BE2C (cell line): ENCODE measurements around the gene GSG1L.
"Not testable (repeated sequence)": the region's sequence is repeated elsewhere in the genome, so short reads cannot be mapped to it uniquely, and the experiment has no call there.

ENCODE experiments used
- DNase-seq: peaks from one replicate; pipeline ENCODE4 v3.0.0-alpha.2; 2020
- H3K27me3 ChIP-seq: fragments of 250-450 bp; sonication (Bioruptor Pico); 2 replicates; pipeline ENCODE4 v1.5.1; 2020; ENCODE audit warnings: mild to moderate bottlenecking
- H3K36me3 ChIP-seq: fragments of 250-450 bp; sonication (Bioruptor Pico); 2 replicates; pipeline ENCODE4 v1.5.1; 2020; ENCODE audit warnings: mild to moderate bottlenecking
- H3K4me1 ChIP-seq: fragments of 250-450 bp; sonication (Bioruptor Pico); 2 replicates; pipeline ENCODE4 v1.5.1; 2020
- H3K4me3 ChIP-seq: 2 replicates; pipeline ENCODE4 v1.5.1; 2011; ENCODE audit warnings: low read depth, low read length
- H3K9me3 ChIP-seq: fragments of 250-450 bp; sonication (Bioruptor Pico); 2 replicates; pipeline ENCODE4 v1.5.1; 2020
- TF ChIP-seq, protein P1 (sequence below): IDR thresholded peaks from 2 replicates; pipeline ENCODE4 v1.5.1; 2012; ENCODE audit warnings: mild to moderate bottlenecking, low read depth, low read length

Gene GSG1L

DNA sequence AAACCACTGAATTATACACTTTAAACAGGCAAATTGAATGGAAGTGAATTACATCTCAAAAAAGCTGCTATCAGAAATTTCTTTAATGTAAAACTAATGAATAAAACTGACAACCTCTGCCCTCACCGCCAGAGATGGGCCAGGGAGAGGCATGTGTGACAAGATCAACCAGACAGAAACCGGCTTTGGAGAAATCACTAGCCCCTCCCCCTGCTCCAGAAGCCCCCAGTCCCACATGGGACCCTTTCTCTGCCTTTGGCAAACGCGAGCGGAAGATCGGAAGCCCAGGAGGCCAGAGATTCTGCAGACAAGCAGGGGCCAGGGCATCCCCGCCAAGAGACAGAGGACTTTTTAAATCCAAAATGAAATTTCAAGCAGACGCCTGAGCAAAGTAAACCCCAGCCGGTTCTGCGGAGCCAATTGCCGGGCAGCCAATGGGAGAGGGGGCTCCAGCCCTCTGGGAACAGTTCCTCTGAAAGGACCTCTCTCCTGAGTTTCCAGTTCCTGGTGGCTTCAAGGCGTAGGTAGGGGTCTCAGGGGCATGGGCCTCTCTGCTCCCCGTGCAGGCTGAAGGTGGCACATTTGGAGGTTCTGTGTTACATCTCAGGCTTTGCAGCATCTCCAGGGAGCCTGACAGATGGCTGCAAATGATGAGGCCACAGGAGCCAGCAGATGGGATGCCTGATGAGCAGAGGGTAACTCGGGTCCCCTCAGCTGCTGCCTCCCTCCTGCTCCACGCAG, 118.1 kb downstream of the GSG1L start:
- TF ChIP-seq, protein P1, sequence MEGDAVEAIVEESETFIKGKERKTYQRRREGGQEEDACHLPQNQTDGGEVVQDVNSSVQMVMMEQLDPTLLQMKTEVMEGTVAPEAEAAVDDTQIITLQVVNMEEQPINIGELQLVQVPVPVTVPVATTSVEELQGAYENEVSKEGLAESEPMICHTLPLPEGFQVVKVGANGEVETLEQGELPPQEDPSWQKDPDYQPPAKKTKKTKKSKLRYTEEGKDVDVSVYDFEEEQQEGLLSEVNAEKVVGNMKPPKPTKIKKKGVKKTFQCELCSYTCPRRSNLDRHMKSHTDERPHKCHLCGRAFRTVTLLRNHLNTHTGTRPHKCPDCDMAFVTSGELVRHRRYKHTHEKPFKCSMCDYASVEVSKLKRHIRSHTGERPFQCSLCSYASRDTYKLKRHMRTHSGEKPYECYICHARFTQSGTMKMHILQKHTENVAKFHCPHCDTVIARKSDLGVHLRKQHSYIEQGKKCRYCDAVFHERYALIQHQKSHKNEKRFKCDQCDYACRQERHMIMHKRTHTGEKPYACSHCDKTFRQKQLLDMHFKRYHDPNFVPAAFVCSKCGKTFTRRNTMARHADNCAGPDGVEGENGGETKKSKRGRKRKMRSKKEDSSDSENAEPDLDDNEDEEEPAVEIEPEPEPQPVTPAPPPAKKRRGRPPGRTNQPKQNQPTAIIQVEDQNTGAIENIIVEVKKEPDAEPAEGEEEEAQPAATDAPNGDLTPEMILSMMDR = no peak
- DNase-seq = no peak
- no peaks in the 10 kb centered on the region for H3K4me1 ChIP-seq
- H3K9me3 ChIP-seq = no peaks in the 10 kb centered on the region; the same call in 1 of the 2 replicates
- H3K27me3 ChIP-seq = no peaks in the 10 kb centered on the region
- H3K4me3 ChIP-seq = peak overlapping the region; percentile 8; the same call in 1 of the 2 replicates
- no peaks in the 10 kb centered on the region for H3K36me3 ChIP-seq

GRCh38 chr16:27943766-27944165, 119.7 kb downstream of the GSG1L start:
- TF ChIP-seq, protein P1 = no peak
- no peak for DNase-seq
- Histone ChIP-seq H3K4me3 (no peak overlapping the region), H3K36me3 (no peaks in the 10 kb centered on the region), H3K9me3 (no peaks in the 10 kb centered on the region; the same call in 1 of the 2 replicates), H3K4me1 (no peaks in the 10 kb centered on the region), H3K27me3 (no peaks in the 10 kb centered on the region)

DNA sequence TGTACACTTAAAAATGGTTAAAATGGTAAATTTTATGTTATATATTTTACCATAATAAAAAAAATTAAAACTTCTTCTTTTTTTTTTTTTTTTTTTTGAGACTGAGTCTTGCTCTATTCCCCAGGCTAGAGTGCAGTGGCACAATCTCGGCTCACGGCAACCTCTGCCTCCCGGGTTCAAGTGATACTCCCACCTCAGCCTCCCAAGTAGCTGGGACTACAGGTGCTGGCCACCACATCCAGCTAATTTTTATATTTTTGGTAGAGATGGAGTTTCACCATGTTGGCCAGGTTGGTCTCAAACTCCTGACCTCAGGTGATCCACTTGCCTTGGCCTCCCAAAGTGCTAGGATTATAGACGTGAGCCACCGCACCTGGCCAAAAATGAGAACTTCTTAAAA, 121.4 kb downstream of the GSG1L start:
- not testable (repeated sequence) for DNase-seq, H3K9me3 ChIP-seq, H3K4me1 ChIP-seq, H3K27me3 ChIP-seq, H3K36me3 ChIP-seq, H3K4me3 ChIP-seq

- Histone ChIP-seq H3K36me3 (no peaks in the 10 kb centered on the region), H3K4me3 (no peak overlapping the region), H3K4me1 (no peaks in the 10 kb centered on the region), H3K27me3 (peaks cover 2% of the 10 kb centered on the region; the same call in 1 of the 2 replicates), H3K9me3 (no peaks in the 10 kb centered on the region)
- DNase-seq = no peak
- TF ChIP-seq, protein P1 = no peak
Observed at GRCh38 chr16:27935076-27935475, 128.4 kb downstream of the GSG1L start.

GRCh38 chr16:27932542-27933135, 130.9 kb downstream of the GSG1L start:
- H3K9me3 ChIP-seq = no peaks in the 10 kb centered on the region
- DNase-seq = no peak
- H3K36me3 ChIP-seq = no peaks in the 10 kb centered on the region
- TF ChIP-seq, protein P1 = no peak
- no peak overlapping the region for H3K4me3 ChIP-seq
- H3K27me3 ChIP-seq = peaks cover 2% of the 10 kb centered on the region; the same call in 1 of the 2 replicates
- H3K4me1 ChIP-seq = no peaks in the 10 kb centered on the region

DNA sequence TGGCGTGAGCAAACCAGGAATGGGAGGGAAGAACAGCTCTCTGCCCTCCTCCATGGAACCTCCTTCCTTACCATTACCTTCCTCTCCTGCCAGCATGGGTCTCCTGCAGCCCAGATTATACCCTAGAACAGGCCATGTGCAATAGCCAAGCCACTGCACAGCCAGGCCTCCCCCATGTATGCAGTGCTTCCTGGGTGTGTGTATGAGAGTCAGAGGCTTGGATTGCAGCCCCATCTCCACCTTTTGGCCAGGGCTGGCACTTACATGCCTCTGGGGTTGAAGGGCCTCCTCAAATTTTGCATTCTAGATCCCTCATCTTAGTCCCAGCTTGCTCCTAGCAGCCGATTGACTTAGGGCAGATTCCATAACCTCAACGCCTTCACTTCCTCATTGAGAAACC, 133.7 kb downstream of the GSG1L start:
- TF ChIP-seq, protein P1 = no peak
- Histone ChIP-seq H3K27me3 (peaks cover 2% of the 10 kb centered on the region; the same call in 1 of the 2 replicates), H3K4me1 (peaks cover 8% of the 10 kb centered on the region), H3K4me3 (no peak overlapping the region), H3K36me3 (no peaks in the 10 kb centered on the region), H3K9me3 (no peaks in the 10 kb centered on the region)
- DNase-seq = no peak
